PC-9 (cell line): ENCODE data around the gene SRP14. TPM values are rescaled to one million over a fixed set of nuclear protein-coding genes. Genes with fewer than 3 reads are reported as not detected.

Experiments used
- BruUV-seq: library from RNA; stranded (reverse); fragments of 400-500 nt; replicated peaks from 2 replicates; lab custom pipeline; 2021; lab: Mats Ljungman, UMichigan
- CTCF ChIA-PET: fragments of 300-600 bp; sonication (Branson Sonifier 250); formaldehyde crosslinking; loops from one replicate; lab custom pipeline; 2022; ENCODE audit warnings: antibody characterized with exemption; lab: Charles Lee
- POLR2A ChIA-PET: fragments of 300-600 bp; sonication (Branson Sonifier 250); formaldehyde crosslinking; loops from one replicate; lab custom pipeline; 2022; ENCODE audit warnings: antibody characterized with exemption; ENCODE audit not compliant: unreplicated experiment; lab: Charles Lee
- DNase-seq, 2 experiments: peaks; one replicate each; pipeline versions ENCODE4 v3.0.0 to v3.0.0-alpha.2; 2015 to 2022; ENCODE audit warnings: mixed read lengths in 1 of 2
- H2AFZ ChIP-seq: fragments of 200-600 bp; sonication (generic); 2 replicates; pipeline ENCODE4 v1.8.1; 2017; ENCODE audit warnings: antibody characterized with exemption
- H3F3A ChIP-seq: fragments of 200-600 bp; sonication (generic); 2 replicates; pipeline ENCODE4 v1.8.1; 2017; ENCODE audit warnings: antibody characterized with exemption, mild to moderate bottlenecking, low read depth; ENCODE audit not compliant: insufficient read depth
- H3K27ac ChIP-seq: fragments of 200-600 bp; sonication (generic); 2 replicates; pipeline ENCODE4 v1.6.1; 2016; ENCODE audit warnings: mixed run types
- H3K27me3 ChIP-seq: fragments of 200-600 bp; sonication (generic); 2 replicates; pipeline ENCODE4 v1.6.1; 2016; ENCODE audit warnings: low read depth, mixed run types; ENCODE audit not compliant: insufficient read depth
- H3K36me3 ChIP-seq: fragments of 200-600 bp; sonication (generic); 2 replicates; pipeline ENCODE4 v1.6.1; 2016; ENCODE audit warnings: low read depth, mixed run types
- H3K4me1 ChIP-seq: fragments of 200-600 bp; sonication (generic); replicated peaks from 2 replicates; pipeline ENCODE4 v1.6.1; 2016; ENCODE audit warnings: mixed run types; ENCODE audit not compliant: insufficient read depth
- H3K4me2 ChIP-seq: fragments of 200-600 bp; sonication (generic); 2 replicates; pipeline ENCODE4 v1.6.1; 2017; ENCODE audit warnings: mixed run types
- H3K4me3 ChIP-seq: fragments of 200-600 bp; sonication (generic); 2 replicates; pipeline ENCODE4 v1.6.1; 2016; ENCODE audit warnings: mixed run types
- H3K79me2 ChIP-seq: fragments of 200-600 bp; sonication (generic); 2 replicates; pipeline ENCODE4 v1.6.1; 2017; ENCODE audit warnings: low read depth, mixed run types
- H3K9me2 ChIP-seq: fragments of 200-600 bp; sonication (generic); 2 replicates; pipeline ENCODE4 v1.8.1; 2017; ENCODE audit warnings: mild to moderate bottlenecking; ENCODE audit not compliant: insufficient read depth
- H3K9me3 ChIP-seq: fragments of 200-600 bp; sonication (generic); 2 replicates; pipeline ENCODE4 v1.8.1; 2016; ENCODE audit warnings: low read depth; ENCODE audit not compliant: insufficient read depth
- H4K20me1 ChIP-seq: fragments of 200-600 bp; sonication (generic); 2 replicates; pipeline ENCODE4 v1.8.1; 2017; ENCODE audit not compliant: insufficient read depth
- CTCF ChIP-seq: fragments of 200-600 bp; sonication (generic); conservative IDR thresholded peaks from 2 replicates; pipeline ENCODE4 v1.6.1; 2017; ENCODE audit warnings: mixed run types, antibody characterized with exemption, mild to moderate bottlenecking, moderate library complexity
- EZH2 ChIP-seq: fragments of 200-600 bp; sonication (generic); IDR thresholded peaks from 2 replicates; pipeline ENCODE4 v1.8.0; 2017; ENCODE audit warnings: antibody characterized with exemption, low read depth
- intact Hi-C: fragments of 100-400 bp; cut with micrococcal nuclease; formaldehyde crosslinking; loops from one replicate; pipeline ENCODE4 v1.10.0; 2022; ENCODE audit not compliant: unreplicated experiment
- total RNA-seq: library from RNA; stranded (reverse); gene quantifications from 2 replicates; pipeline ENCODE4 v1.2.3, GENCODE V29; 2021

Gene SRP14
- total RNA-seq, 1 experiment from 2014 or later: 196 TPM

GRCh38 chr15:40043927-40044716 is 5.1 kb upstream of the SRP14 start:
- Histone ChIP-seq H3K79me2 (0 out of 2 replicates have a peak, but pooled peaks cover 7% of the 10 kb centered on the region), H3K27ac (no peak overlapping the region), H2AFZ (no peak overlapping the region), H3K4me1 (peaks cover 50% of the 10 kb centered on the region), H3F3A (peaks cover 24% of the 10 kb centered on the region), H4K20me1 (no peaks in the 10 kb centered on the region), H3K4me3 (no peak overlapping the region), H3K9me3 (no peaks in the 10 kb centered on the region), H3K9me2 (no peaks in the 10 kb centered on the region), H3K4me2 (peak overlapping the region; percentile 81), H3K36me3 (no peaks in the 10 kb centered on the region), H3K27me3 (no peaks in the 10 kb centered on the region)
- no peak for DNase-seq
- TF ChIP-seq CTCF (no peak), EZH2 (no peak)
- CTCF ChIA-PET: interaction anchor here (0.6 to 0.7 kb wide), 2 partner anchors 124 to 162 kb away, joined by 3 read pairs; no protein-coding TSS in a partner anchor
- BruUV-seq: no TSS peak
- intact Hi-C loops: no loop called here
- POLR2A ChIA-PET: interaction anchor here (0.5 kb wide), 1 partner anchor 52 kb away, joined by 12 read pairs; no protein-coding TSS in a partner anchor

GRCh38 chr15:40042791-40043320 is 3.9 kb upstream of the SRP14 start:
- Histone ChIP-seq H3K4me1 (peaks cover 41% of the 10 kb centered on the region), H3K27me3 (no peaks in the 10 kb centered on the region), H3F3A (peaks cover 18% of the 10 kb centered on the region), H3K9me3 (no peaks in the 10 kb centered on the region), H3K27ac (no peak overlapping the region), H4K20me1 (no peaks in the 10 kb centered on the region; the same call in 1 of the 2 replicates), H2AFZ (no peak overlapping the region), H3K4me2 (no peak overlapping the region), H3K4me3 (no peak overlapping the region), H3K9me2 (no peaks in the 10 kb centered on the region), H3K79me2 (peaks cover 18% of the 10 kb centered on the region), H3K36me3 (no peaks in the 10 kb centered on the region)
- ChIA-PET POLR2A (no interaction called here), CTCF (no interaction called here)
- TF ChIP-seq EZH2 (no peak), CTCF (no peak)
- no TSS peak for BruUV-seq
- no peak for DNase-seq
- intact Hi-C loops: no loop called here

- CTCF ChIA-PET: no interaction called here
- POLR2A ChIA-PET: no interaction called here
Observed at GRCh38 chr15:40040770-40041169, 1.8 kb upstream of the SRP14 start.

More at GRCh38 chr15:40040770-40041169, 1.8 kb upstream of the SRP14 start:
- no peak overlapping the region for H3K27ac ChIP-seq
- no peaks in the 10 kb centered on the region for H3K27me3 ChIP-seq
- 0 out of 2 replicates have a peak, but pooled peaks cover 5% of the 10 kb centered on the region for H3K36me3 ChIP-seq
- H3K4me2 ChIP-seq: no peak overlapping the region; the same call in 1 of the 2 replicates
- no peak overlapping the region for H3K4me3 ChIP-seq
- DNase-seq: no peak
- no peaks in the 10 kb centered on the region; the same call in 1 of the 2 replicates for H4K20me1 ChIP-seq
- H3K4me1 ChIP-seq: peaks cover 26% of the 10 kb centered on the region
- no peaks in the 10 kb centered on the region for H3K9me2 ChIP-seq
- H3K9me3 ChIP-seq: no peaks in the 10 kb centered on the region; the same call in 1 of the 2 replicates
- intact Hi-C loops: no loop called here
- BruUV-seq: TSS peak; percentile 12
- no peaks in the 10 kb centered on the region; the same call in 1 of the 2 replicates for H3F3A ChIP-seq
- H3K79me2 ChIP-seq: peaks cover 24% of the 10 kb centered on the region
- H2AFZ ChIP-seq: no peak overlapping the region
- TF ChIP-seq CTCF (no peak), EZH2 (no peak)
